Mononuclear cell (primary cell): ENCODE data around the gene ORMDL2. TPM values are rescaled to one million over a fixed set of nuclear protein-coding genes. Genes with fewer than 3 reads are reported as not detected.
A peak's percentile ranks its signal among the peaks of the same experiment; 100 is the strongest.
"Not testable (repeated sequence)": the region's sequence is repeated elsewhere in the genome, so short reads cannot be mapped to it uniquely, and the experiment has no call there.

Source experiments
- H3K27me3 ChIP-seq: 2 replicates; pipeline ENCODE4 v1.6.0; 2011; ENCODE audit warnings: low read length, control low read depth; ENCODE audit not compliant: insufficient read depth
- H3K4me1 ChIP-seq: 2 replicates; pipeline ENCODE4 v1.5.1; 2011; ENCODE audit warnings: mild to moderate bottlenecking, low read length, control low read depth; ENCODE audit not compliant: insufficient read depth
- H3K4me3 ChIP-seq: 2 replicates; pipeline ENCODE4 v1.5.1; 2011; ENCODE audit warnings: mild to moderate bottlenecking, low read length, moderate library complexity
- H3K9me3 ChIP-seq: 2 replicates; pipeline ENCODE4 v1.5.1; 2011; ENCODE audit warnings: low read depth, mild to moderate bottlenecking, control low read depth, low read length
- total RNA-seq: library from RNA; depleted of rRNA; stranded (reverse); fragments of >200 nt; gene quantifications from one replicate; pipeline ENCODE4 v1.2.3, GENCODE V29; 2012

Gene ORMDL2
- total RNA-seq, 1 donor = 6.8 TPM

GRCh38 chr12:55818140-55818728, 393 bp downstream of the ORMDL2 start:
- H3K27me3 ChIP-seq = no peaks in the 10 kb centered on the region
- H3K4me1 ChIP-seq = peaks cover 36% of the 10 kb centered on the region
- no peaks in the 10 kb centered on the region for H3K9me3 ChIP-seq
- H3K4me3 ChIP-seq = peak overlapping the region; percentile 99

- Histone ChIP-seq H3K27me3 (no peaks in the 10 kb centered on the region), H3K4me3 (no peak overlapping the region), H3K4me1 (peaks cover 36% of the 10 kb centered on the region), H3K9me3 (no peaks in the 10 kb centered on the region)
Measured at GRCh38 chr12:55818886-55819285, 1.0 kb downstream of the ORMDL2 start.

GRCh38 chr12:55820679-55821078, 2.8 kb downstream of the ORMDL2 start:
- no peaks in the 10 kb centered on the region for H3K9me3 ChIP-seq
- H3K4me1 ChIP-seq = peaks cover 30% of the 10 kb centered on the region
- H3K27me3 ChIP-seq = no peaks in the 10 kb centered on the region
- no peak overlapping the region for H3K4me3 ChIP-seq

GRCh38 chr12:55822228-55822627, 4.4 kb downstream of the ORMDL2 start:
- Histone ChIP-seq H3K27me3 (no peaks in the 10 kb centered on the region), H3K4me3 (no peak overlapping the region), H3K4me1 (peaks cover 34% of the 10 kb centered on the region), H3K9me3 (no peaks in the 10 kb centered on the region)

GRCh38 chr12:55823419-55823818, 5.6 kb downstream of the ORMDL2 start:
- Histone ChIP-seq H3K4me3 (no peak overlapping the region), H3K9me3 (no peaks in the 10 kb centered on the region), H3K4me1 (peaks cover 43% of the 10 kb centered on the region), H3K27me3 (no peaks in the 10 kb centered on the region)

GRCh38 chr12:55824726-55825125, 6.9 kb downstream of the ORMDL2 start:
- H3K4me3 ChIP-seq = no peak overlapping the region
- peaks cover 41% of the 10 kb centered on the region for H3K4me1 ChIP-seq
- H3K27me3 ChIP-seq = no peaks in the 10 kb centered on the region
- no peaks in the 10 kb centered on the region for H3K9me3 ChIP-seq

GRCh38 chr12:55827806-55828205, 10.0 kb downstream of the ORMDL2 start:
- peaks cover 57% of the 10 kb centered on the region for H3K4me1 ChIP-seq
- no peak overlapping the region for H3K4me3 ChIP-seq
- no peaks in the 10 kb centered on the region for H3K9me3 ChIP-seq
- H3K27me3 ChIP-seq = no peaks in the 10 kb centered on the region

- no peak overlapping the region for H3K4me3 ChIP-seq
- H3K4me1 ChIP-seq = peaks cover 57% of the 10 kb centered on the region
Measured at GRCh38 chr12:55828357-55828756, 10.5 kb downstream of the ORMDL2 start.

GRCh38 chr12:55829967-55830600, 12.2 kb downstream of the ORMDL2 start:
- peaks cover 53% of the 10 kb centered on the region for H3K4me1 ChIP-seq
- no peaks in the 10 kb centered on the region for H3K9me3 ChIP-seq
- H3K27me3 ChIP-seq = no peaks in the 10 kb centered on the region
- H3K4me3 ChIP-seq = peak overlapping the region; percentile 95

More at GRCh38 chr12:55828357-55828756, 10.5 kb downstream of the ORMDL2 start:
- Histone ChIP-seq H3K27me3 (no peaks in the 10 kb centered on the region), H3K9me3 (no peaks in the 10 kb centered on the region)

- Histone ChIP-seq H3K27me3 (no peaks in the 10 kb centered on the region), H3K4me1 (peaks cover 49% of the 10 kb centered on the region), H3K9me3 (no peaks in the 10 kb centered on the region), H3K4me3 (peak overlapping the region; percentile 95)
Measured at GRCh38 chr12:55830601-55831446, 13.0 kb downstream of the ORMDL2 start.

GRCh38 chr12:55831447-55831815, 13.6 kb downstream of the ORMDL2 start:
- Histone ChIP-seq H3K27me3 (no peaks in the 10 kb centered on the region), H3K4me3 (no peak overlapping the region), H3K9me3 (no peaks in the 10 kb centered on the region), H3K4me1 (peaks cover 43% of the 10 kb centered on the region)

GRCh38 chr12:55833056-55833455, 15.2 kb downstream of the ORMDL2 start:
- Histone ChIP-seq H3K4me1 (peaks cover 26% of the 10 kb centered on the region), H3K9me3 (no peaks in the 10 kb centered on the region), H3K4me3 (no peak overlapping the region), H3K27me3 (no peaks in the 10 kb centered on the region)

GRCh38 chr12:55834400-55834799, 16.6 kb downstream of the ORMDL2 start:
- H3K9me3 ChIP-seq, H3K27me3 ChIP-seq, H3K4me3 ChIP-seq: not testable (repeated sequence)
- H3K4me1 ChIP-seq = peaks cover 16% of the 10 kb centered on the region

GRCh38 chr12:55838361-55838760, 20.5 kb downstream of the ORMDL2 start:
- no peaks in the 10 kb centered on the region for H3K9me3 ChIP-seq
- H3K27me3 ChIP-seq = no peaks in the 10 kb centered on the region
- H3K4me3 ChIP-seq = no peak overlapping the region
- H3K4me1 ChIP-seq = peaks cover 7% of the 10 kb centered on the region

- Histone ChIP-seq H3K27me3 (no peaks in the 10 kb centered on the region), H3K4me3 (no peak overlapping the region), H3K4me1 (peaks cover 7% of the 10 kb centered on the region), H3K9me3 (no peaks in the 10 kb centered on the region)
Measured at GRCh38 chr12:55839345-55840140, 21.7 kb downstream of the ORMDL2 start.
